GM12872 (cell line): Measurements from ENCODE around the gene MEGF9.

Experiments
- TF ChIP-seq, protein P1 (sequence below): IDR thresholded peaks from 3 replicates; pipeline ENCODE4 v1.5.1; 2011; ENCODE audit warnings: low read depth, mild to moderate bottlenecking, low read length, moderate library complexity; ENCODE audit not compliant: insufficient read depth

Gene MEGF9

DNA sequence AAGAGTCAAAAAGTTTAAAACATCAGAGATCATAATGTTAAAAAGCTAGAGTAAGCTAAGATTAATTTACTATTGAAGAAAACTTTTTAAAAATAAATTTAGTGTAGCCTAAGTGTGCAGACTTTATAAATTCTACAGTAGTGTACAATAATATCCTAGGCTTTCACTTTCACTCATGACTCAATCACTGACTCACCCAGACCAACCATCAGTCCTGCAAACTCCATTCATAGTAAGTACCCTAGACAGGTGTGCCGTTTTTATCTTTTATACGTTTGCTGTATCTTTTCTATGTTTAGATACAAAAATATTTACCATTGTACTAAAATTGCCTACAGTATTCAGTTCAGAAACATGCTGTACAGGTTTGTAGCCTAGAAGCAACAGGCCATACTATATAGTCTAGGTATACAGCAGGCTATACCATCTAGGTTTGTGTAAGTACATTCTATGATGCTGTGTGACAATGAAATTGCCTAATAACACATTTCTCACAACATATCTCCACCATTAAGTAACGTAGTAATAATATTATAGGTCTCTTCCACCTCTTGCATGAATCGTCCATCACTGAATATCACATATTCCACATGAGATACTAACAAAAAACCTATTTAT is 59.2 kb downstream of the MEGF9 start:
- TF ChIP-seq, protein P1, sequence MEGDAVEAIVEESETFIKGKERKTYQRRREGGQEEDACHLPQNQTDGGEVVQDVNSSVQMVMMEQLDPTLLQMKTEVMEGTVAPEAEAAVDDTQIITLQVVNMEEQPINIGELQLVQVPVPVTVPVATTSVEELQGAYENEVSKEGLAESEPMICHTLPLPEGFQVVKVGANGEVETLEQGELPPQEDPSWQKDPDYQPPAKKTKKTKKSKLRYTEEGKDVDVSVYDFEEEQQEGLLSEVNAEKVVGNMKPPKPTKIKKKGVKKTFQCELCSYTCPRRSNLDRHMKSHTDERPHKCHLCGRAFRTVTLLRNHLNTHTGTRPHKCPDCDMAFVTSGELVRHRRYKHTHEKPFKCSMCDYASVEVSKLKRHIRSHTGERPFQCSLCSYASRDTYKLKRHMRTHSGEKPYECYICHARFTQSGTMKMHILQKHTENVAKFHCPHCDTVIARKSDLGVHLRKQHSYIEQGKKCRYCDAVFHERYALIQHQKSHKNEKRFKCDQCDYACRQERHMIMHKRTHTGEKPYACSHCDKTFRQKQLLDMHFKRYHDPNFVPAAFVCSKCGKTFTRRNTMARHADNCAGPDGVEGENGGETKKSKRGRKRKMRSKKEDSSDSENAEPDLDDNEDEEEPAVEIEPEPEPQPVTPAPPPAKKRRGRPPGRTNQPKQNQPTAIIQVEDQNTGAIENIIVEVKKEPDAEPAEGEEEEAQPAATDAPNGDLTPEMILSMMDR = no peak

DNA sequence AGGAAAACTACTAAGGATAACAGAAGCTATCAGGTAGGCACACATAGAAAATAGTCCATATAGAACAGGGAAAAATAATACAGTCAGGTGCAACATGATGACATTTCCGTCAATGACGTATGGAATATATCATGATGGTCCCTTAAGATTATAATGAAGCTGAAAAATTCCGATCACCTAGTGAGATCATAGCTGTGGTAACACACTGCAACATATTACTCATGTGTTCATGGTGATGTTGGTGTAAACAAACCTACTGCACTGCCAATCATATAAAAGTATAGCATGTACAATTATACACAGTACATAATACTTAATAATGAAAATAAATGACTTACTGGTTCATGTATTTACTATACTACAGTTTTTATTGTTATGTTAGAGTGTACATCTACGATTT is 60.0 kb downstream of the MEGF9 start:
- TF ChIP-seq, protein P1 = no peak

DNA sequence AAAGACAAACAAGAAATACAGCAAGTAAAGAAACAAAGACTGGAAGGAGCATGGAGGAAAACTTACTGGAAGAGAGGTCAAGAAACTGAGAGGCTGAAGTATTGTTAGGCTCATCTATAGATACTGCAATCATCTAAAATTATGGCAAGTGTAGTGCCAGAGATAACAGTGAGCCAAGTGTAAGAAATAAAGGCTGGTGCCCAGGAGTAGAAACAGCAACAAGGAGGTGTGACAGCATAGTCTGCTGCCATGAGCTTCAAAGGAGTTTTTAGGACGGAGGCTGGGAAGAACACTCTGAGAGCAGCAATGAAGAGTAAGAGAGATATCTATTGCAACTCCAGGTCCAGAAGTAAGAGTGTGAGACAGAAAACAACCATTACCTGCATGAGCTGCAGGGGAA is 60.5 kb downstream of the MEGF9 start:
- TF ChIP-seq, protein P1 = no peak

DNA sequence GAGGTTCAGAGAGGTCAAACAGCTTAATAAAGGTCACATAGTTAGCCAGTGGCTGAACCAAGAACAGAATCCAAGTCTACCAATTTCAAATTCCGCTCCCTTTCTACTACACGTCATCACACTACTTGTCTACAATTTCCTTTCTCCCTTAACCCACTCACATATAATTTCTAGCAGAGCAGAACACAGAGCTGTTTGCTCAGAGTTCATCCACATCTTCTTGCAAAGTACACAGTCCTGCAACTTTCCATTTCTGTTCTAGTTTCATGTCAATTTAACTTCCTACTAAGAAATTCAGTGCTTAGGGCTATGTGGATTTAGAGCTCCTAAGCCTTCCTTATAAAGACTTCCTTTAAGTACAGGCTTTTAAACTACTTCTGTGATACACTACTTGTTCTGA is 61.3 kb downstream of the MEGF9 start:
- TF ChIP-seq, protein P1 = no peak

DNA sequence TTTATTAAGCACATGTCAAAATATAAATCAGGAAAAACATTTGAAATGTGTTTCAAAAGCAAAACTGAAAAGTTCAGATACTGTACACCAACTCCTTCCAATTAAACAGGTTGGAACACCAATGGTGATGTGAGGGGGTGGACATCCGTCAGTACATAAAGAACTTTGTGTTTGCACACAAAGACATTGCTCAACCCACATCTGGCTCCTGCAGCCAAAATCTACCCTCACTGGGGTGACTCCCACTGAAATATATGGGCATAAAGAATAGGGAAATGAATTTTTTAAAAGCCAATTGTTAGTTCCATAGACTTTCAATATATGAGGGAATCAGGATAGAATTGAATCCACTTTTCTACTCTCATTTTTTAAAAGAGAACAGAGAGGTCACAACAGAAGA is 63.9 kb downstream of the MEGF9 start:
- TF ChIP-seq, protein P1 = no peak

DNA sequence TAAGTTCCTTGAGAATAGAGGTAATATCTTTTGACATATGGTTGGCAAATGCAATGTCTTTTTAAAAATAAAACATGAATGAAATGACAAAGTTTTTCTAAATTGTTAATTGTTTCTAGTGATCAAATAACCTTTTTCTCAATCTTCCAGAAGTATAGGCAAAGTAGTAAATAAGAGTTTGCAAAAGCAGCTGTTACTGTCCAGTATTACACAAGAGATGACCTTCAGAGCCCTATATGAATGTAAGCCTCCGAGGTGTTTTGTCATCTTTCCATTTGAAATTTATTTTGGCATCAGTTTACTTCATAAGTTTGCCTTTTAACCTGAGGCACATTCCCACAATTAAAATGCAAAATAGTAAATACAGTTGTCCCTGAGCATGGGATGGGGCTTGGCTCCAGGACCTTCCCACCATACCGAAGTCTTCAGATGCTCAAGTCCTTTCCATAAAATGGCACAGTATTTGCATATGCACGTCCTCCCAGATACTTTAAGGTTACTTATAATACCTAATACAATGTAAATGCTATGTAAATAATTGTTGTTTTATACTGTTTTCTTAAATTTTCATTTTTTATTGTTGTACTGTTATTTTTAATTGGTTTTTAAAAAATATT is 65.6 kb downstream of the MEGF9 start:
- TF ChIP-seq, protein P1 = no peak

DNA sequence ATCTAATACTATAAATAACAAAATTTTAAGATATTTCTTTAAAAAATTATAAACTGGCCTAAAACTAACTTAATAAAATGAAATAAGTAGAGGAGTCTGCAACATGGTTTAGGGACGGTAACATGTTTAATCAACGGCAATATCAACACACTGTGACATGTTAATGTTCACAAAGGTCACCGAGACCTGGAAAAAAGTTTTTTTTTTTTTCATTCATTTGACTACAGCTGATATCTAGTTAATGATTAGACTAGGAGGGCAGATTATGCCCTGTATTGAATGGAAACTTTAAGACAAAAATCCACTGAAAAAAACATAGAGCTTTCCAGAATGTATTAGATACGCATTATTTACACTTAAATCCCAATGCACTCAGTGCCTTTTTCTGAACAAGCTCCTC is 67.3 kb downstream of the MEGF9 start:
- TF ChIP-seq, protein P1 = no peak
